UCSD-AML1 (cell line): Measurements from ENCODE around the gene PRKG1.

ENCODE experiments used
- DNase-seq: peaks from one replicate; lab custom pipeline; 2025; ENCODE audit not compliant: unreplicated experiment; lab: John Stamatoyannopoulos, UW

The PRKG1 gene

GRCh38 chr10:52078397-52078937, 1004.2 kb downstream of the PRKG1 start:
- DNase-seq: no peak

- no peak for DNase-seq
Measured at GRCh38 chr10:52082307-52082706, 1008.0 kb downstream of the PRKG1 start.

GRCh38 chr10:52083422-52083821, 1009.1 kb downstream of the PRKG1 start:
- DNase-seq: no peak

GRCh38 chr10:52092390-52092789, 1018.1 kb downstream of the PRKG1 start:
- DNase-seq: no peak

- no peak for DNase-seq
Measured at GRCh38 chr10:52098130-52098529, 1023.8 kb downstream of the PRKG1 start.

- DNase-seq: no peak
Measured at GRCh38 chr10:52099026-52099600, 1024.8 kb downstream of the PRKG1 start.

- no peak for DNase-seq
Measured at GRCh38 chr10:52100011-52100547, 1025.8 kb downstream of the PRKG1 start.

- DNase-seq: no peak
Measured at GRCh38 chr10:52105301-52105700, 1031.0 kb downstream of the PRKG1 start.

- no peak for DNase-seq
Measured at GRCh38 chr10:52106011-52106410, 1031.7 kb downstream of the PRKG1 start.

- DNase-seq: no peak
Measured at GRCh38 chr10:52106899-52107298, 1032.6 kb downstream of the PRKG1 start.

- DNase-seq: no peak
Measured at GRCh38 chr10:52108236-52108635, 1033.9 kb downstream of the PRKG1 start.

- no peak for DNase-seq
Measured at GRCh38 chr10:52110576-52110975, 1036.3 kb downstream of the PRKG1 start.

- DNase-seq: no peak
Measured at GRCh38 chr10:52111101-52111891, 1037.0 kb downstream of the PRKG1 start.

- no peak for DNase-seq
Measured at GRCh38 chr10:52115823-52116222, 1041.5 kb downstream of the PRKG1 start.

- DNase-seq: no peak
Measured at GRCh38 chr10:52119507-52119906, 1045.2 kb downstream of the PRKG1 start.

GRCh38 chr10:52121688-52122087, 1047.4 kb downstream of the PRKG1 start:
- DNase-seq: no peak

- no peak for DNase-seq
Measured at GRCh38 chr10:52128056-52128683, 1053.9 kb downstream of the PRKG1 start.

- no peak for DNase-seq
Measured at GRCh38 chr10:52129410-52130178, 1055.3 kb downstream of the PRKG1 start.

- DNase-seq: no peak
Measured at GRCh38 chr10:52135101-52135500, 1060.8 kb downstream of the PRKG1 start.

GRCh38 chr10:52136921-52137320, 1062.6 kb downstream of the PRKG1 start:
- no peak for DNase-seq

- no peak for DNase-seq
Measured at GRCh38 chr10:52143338-52143737, 1069.1 kb downstream of the PRKG1 start.
